Small intestine (tissue), 7 donors: ENCODE results near the gene LXN. TPM values are rescaled to one million over a fixed set of nuclear protein-coding genes. Genes with fewer than 3 reads are reported as not detected.

ENCODE experiments used
- DNase-seq, 2 donors: peaks; one replicate each; pipeline versions ENCODE4 v3.0.0 to v3.0.0-alpha.2; 2013
- FAIRE-seq: peaks from 2 replicates; lab custom pipeline; 2012; peaks lifted over from hg19 to GRCh38; lab: Jason Lieb, UNC
- H3K27ac ChIP-seq, 3 donors: one replicate each; pipeline ENCODE4 v1.5.1; 2013; ENCODE audit warnings: low read length in 2 of 3, mild to moderate bottlenecking in 2 of 3, control low read depth in 1 of 3, inconsistent platforms in 1 of 3, low read depth in 1 of 3, moderate library complexity in 1 of 3
- H3K27me3 ChIP-seq, 3 donors: one replicate each; pipeline ENCODE4 v1.6.1; 2013; ENCODE audit warnings: low read length in 3 of 3, inconsistent platforms in 1 of 3; ENCODE audit not compliant: control insufficient read depth in 3 of 3, insufficient read depth in 3 of 3
- H3K36me3 ChIP-seq, 3 donors: one replicate each; pipeline ENCODE4 v1.6.1; 2013; ENCODE audit warnings: low read length in 3 of 3, inconsistent platforms in 1 of 3, low read depth in 1 of 3, mild to moderate bottlenecking in 1 of 3, moderate library complexity in 1 of 3; ENCODE audit not compliant: control insufficient read depth in 3 of 3, insufficient read depth in 2 of 3
- H3K4me1 ChIP-seq, 3 donors: one replicate each; pipeline ENCODE4 v1.6.1; 2013; ENCODE audit warnings: low read length in 2 of 3, inconsistent platforms in 1 of 3, low read depth in 1 of 3, mild to moderate bottlenecking in 1 of 3, moderate library complexity in 1 of 3; ENCODE audit not compliant: control insufficient read depth in 3 of 3, insufficient read depth in 2 of 3
- H3K4me3 ChIP-seq, 3 donors: one replicate each; pipeline ENCODE4 v1.5.1; 2013; ENCODE audit warnings: low read length in 3 of 3, control low read depth in 1 of 3, inconsistent platforms in 1 of 3, low read depth in 1 of 3, mild to moderate bottlenecking in 1 of 3, moderate library complexity in 1 of 3
- H3K9me3 ChIP-seq, 2 donors: one replicate each; pipeline ENCODE4 v1.6.1; 2013; ENCODE audit warnings: low read depth in 1 of 2, low read length in 1 of 2; ENCODE audit not compliant: control insufficient read depth in 2 of 2, insufficient read depth in 1 of 2
- WGBS, 3 donors: extraction: QIAGEN DNeasy Blood & Tissue Kit; methylation state at CpG; one replicate each; pipeline ENCODE4 v1.1.7; 2013; 5-methylcytosine and 5-hydroxymethylcytosine counted together
- polyA plus RNA-seq, 4 donors: library from polyadenylated mRNA; stranded (reverse) in 3 of 4; unstranded in 1 of 4; fragments of 200-250 nt in 3 of 4; fragments of 120-200 nt in 1 of 4; gene quantifications; one replicate each; pipeline versions ENCODE4 v1.2.1 to v1.2.3, GENCODE V29; 2013
- donor health status: healthy with polysubstance abuse.
- donor health status: control.
- donor health status: control.
- donor health status: Bipolar disorder and iron deficiency.
- donor health status: healthy.

Gene LXN
- polyA plus RNA-seq, 4 donors = 29.2 to 53.8 (median 33.4) TPM

- H3K36me3 ChIP-seq = peaks cover 5 to 23% (median 12%) of the 10 kb centered on the region in 3 donors
Observed at GRCh38 chr3:158663832-158664231, 8.6 kb downstream of the LXN start.

GRCh38 chr3:158663246-158663645, 9.2 kb downstream of the LXN start:
- Histone ChIP-seq H3K9me3 (no peaks in the 10 kb centered on the region), H3K27ac (no peak overlapping the region), H3K4me1 (peaks cover 0 to 3% (median 0%) of the 10 kb centered on the region in 3 donors), H3K27me3 (no peaks in the 10 kb centered on the region), H3K4me3 (no peak overlapping the region), H3K36me3 (peaks cover 5 to 20% (median 15%) of the 10 kb centered on the region in 3 donors)
- FAIRE-seq (no peak), DNase-seq (no peak)
- 89 to 98% (median 92%) methylated on average over 1 of the region's 1 CpG for WGBS, 3 donors

More at GRCh38 chr3:158663832-158664231, 8.6 kb downstream of the LXN start:
- H3K27me3 ChIP-seq = no peaks in the 10 kb centered on the region
- no peak overlapping the region for H3K27ac ChIP-seq
- 93 to 94% (median 93%) methylated on average over 1 of the region's 1 CpG for WGBS, 3 donors
- DNase-seq = no peak
- H3K4me3 ChIP-seq = no peak overlapping the region
- H3K4me1 ChIP-seq = peaks cover 0 to 3% (median 0%) of the 10 kb centered on the region in 3 donors
- no peaks in the 10 kb centered on the region for H3K9me3 ChIP-seq
- FAIRE-seq = no peak

DNA sequence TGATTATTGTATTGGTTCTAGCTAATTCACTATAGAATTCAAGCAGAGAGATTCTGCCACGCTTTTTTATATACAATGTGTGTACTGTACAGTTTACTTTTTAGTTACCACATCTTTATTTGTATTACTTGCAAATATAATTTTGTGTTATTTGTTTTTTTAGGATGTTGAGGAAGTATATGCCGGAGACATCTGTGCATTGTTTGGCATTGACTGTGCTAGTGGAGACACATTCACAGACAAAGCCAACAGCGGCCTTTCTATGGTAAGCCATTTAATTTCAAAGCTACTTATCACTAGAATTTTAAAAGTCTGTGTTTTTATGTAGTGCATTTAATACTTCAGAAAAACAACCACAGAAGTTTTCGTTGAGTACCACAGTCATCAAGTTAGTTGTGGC, 11.7 kb downstream of the LXN start:
- Histone ChIP-seq H3K27ac (no peak overlapping the region), H3K36me3 (peaks cover 5 to 18% (median 14%) of the 10 kb centered on the region in 3 donors), H3K27me3 (no peaks in the 10 kb centered on the region), H3K9me3 (no peaks in the 10 kb centered on the region), H3K4me3 (no peak overlapping the region), H3K4me1 (peaks cover 0 to 3% (median 0%) of the 10 kb centered on the region in 3 donors)
- no peak for DNase-seq
- 83 to 93% (median 92%) methylated on average over 4 of the region's 4 CpGs for WGBS, 3 donors
- FAIRE-seq = no peak

DNA sequence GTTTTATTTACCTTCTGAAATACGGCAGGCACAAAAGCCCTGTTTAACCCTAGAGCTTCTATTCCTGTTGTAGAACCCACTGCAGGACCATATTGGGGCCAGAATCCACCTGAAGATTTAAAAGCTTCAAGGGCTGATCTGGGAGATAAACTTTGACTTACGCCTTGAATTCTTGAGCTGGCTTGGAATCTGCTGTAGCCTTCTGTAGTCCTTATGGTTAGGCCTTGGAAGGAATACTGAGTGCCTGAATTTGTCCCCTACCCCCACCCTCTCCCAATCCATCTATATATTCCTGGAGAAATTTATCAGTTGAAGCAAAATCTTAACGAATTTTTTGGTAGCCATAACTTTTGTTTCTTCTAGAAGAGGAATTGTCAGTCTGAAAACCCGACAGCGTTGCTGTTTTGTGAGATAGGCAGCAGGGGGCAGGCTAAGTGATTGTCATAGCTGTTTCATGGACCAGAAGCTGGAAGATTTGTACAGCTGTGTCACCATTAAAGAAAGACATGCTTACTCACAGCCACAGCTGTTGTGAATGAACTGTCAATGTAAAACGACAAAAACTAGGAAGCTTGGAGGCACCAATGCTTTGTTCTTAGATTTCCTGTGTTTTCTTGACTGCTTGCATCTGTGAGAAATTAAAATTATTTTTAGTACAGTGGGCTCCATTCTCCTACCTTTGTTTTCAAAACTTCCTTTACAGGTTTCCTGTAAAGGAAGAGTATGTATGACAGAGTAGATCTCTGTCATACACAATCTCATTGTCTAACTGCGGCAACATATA, 12.8 kb downstream of the LXN start:
- Histone ChIP-seq H3K4me1 (peaks cover 0 to 3% (median 0%) of the 10 kb centered on the region in 3 donors), H3K27me3 (no peaks in the 10 kb centered on the region), H3K9me3 (no peaks in the 10 kb centered on the region), H3K4me3 (no peak overlapping the region), H3K27ac (no peak overlapping the region), H3K36me3 (peaks cover 10 to 23% (median 13%) of the 10 kb centered on the region in 3 donors)
- no peak for FAIRE-seq
- peak; percentile 54 to 57 for DNase-seq
- WGBS, 3 donors = 42 to 48% (median 44%) methylated on average over 7 of the region's 7 CpGs

GRCh38 chr3:158658889-158659288, 13.6 kb downstream of the LXN start:
- H3K27me3 ChIP-seq = no peaks in the 10 kb centered on the region
- DNase-seq (no peak), FAIRE-seq (no peak)
- H3K36me3 ChIP-seq = peaks cover 10 to 24% (median 10%) of the 10 kb centered on the region in 3 donors
- peaks cover 0 to 3% (median 0%) of the 10 kb centered on the region in 3 donors for H3K4me1 ChIP-seq
- no peaks in the 10 kb centered on the region for H3K9me3 ChIP-seq
- WGBS, 3 donors = 84 to 87% (median 87%) methylated on average over 7 of the region's 7 CpGs
- no peak overlapping the region for H3K4me3 ChIP-seq
- no peak overlapping the region for H3K27ac ChIP-seq

- no peak overlapping the region for H3K27ac ChIP-seq
- FAIRE-seq (no peak), DNase-seq (no peak)
- H3K4me1 ChIP-seq = no peaks in the 10 kb centered on the region
- 81 to 85% (median 84%) methylated on average over 3 of the region's 3 CpGs for WGBS, 3 donors
- H3K27me3 ChIP-seq = no peaks in the 10 kb centered on the region
- H3K4me3 ChIP-seq = no peak overlapping the region
- no peaks in the 10 kb centered on the region for H3K9me3 ChIP-seq
- H3K36me3 ChIP-seq = peaks cover 9 to 26% (median 12%) of the 10 kb centered on the region in 3 donors
Observed at GRCh38 chr3:158652463-158652862, 20.0 kb downstream of the LXN start.

DNA sequence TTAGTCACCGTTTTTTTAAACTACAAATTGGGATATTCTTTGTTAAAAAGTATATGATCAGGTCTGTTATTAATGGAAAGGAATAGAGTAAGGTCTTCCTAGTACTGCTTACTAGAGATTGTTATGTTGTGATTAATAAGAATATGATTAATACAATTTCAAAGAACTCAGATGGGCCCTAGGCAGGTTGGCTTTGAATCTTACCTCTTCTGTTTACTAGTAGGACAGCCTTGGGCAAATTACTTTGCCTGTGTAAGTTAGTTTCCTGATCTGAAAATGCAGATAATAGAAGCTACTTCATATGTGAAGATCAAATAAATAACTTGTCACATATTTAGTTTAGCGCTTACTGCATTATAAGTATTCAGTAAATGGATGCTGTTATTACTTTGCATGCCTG, 21.3 kb downstream of the LXN start:
- DNase-seq = no peak
- no peak for FAIRE-seq
- H3K9me3 ChIP-seq = no peaks in the 10 kb centered on the region
- H3K27ac ChIP-seq = no peak overlapping the region
- H3K27me3 ChIP-seq = no peaks in the 10 kb centered on the region
- WGBS, 3 donors = 87 to 98% (median 89%) methylated on average over 2 of the region's 2 CpGs
- H3K4me3 ChIP-seq = no peak overlapping the region
- H3K36me3 ChIP-seq = peaks cover 7 to 27% (median 13%) of the 10 kb centered on the region in 3 donors
- H3K4me1 ChIP-seq = no peaks in the 10 kb centered on the region

DNA sequence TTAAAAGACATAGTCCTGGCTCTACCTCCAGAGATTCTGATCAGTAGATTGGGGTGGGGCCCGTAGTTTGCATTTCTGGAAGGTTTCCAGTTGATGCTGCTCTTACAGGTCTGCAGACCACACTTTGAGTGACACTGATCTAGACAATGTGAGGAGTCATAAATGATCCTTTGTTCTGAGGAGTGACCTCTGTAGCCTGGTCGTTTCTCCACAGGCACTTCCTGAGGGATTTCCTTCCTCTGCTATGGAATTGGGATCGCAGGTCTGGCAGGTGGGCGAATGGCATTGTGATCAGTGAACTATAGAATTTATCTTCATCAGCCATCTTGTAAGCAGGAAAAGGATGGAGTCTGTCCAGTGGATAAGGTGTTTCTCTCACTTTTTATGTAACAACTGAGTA, 22.7 kb downstream of the LXN start:
- DNase-seq = no peak
- peaks cover 7 to 19% (median 8%) of the 10 kb centered on the region in 3 donors for H3K36me3 ChIP-seq
- peaks cover 0 to 3% (median 0%) of the 10 kb centered on the region in 3 donors for H3K4me1 ChIP-seq
- FAIRE-seq = no peak
- WGBS, 3 donors = 70 to 73% (median 71%) methylated on average over 4 of the region's 4 CpGs
- no peaks in the 10 kb centered on the region for H3K27me3 ChIP-seq
- no peak overlapping the region for H3K4me3 ChIP-seq
- H3K9me3 ChIP-seq = no peaks in the 10 kb centered on the region
- no peak overlapping the region for H3K27ac ChIP-seq
